ENCODE measurements around the gene ZBTB7C.

The ZBTB7C gene

GRCh38 chr18:47987388-47987699 lies 421.8 kb downstream of the ZBTB7C start:
- TF ChIP-seq CTCF (IDR thresholded peaks at IDR 0.05): no peak

- TF ChIP-seq CTCF (IDR thresholded peaks at IDR 0.05): no peak
These were observed 422.4 kb downstream of the ZBTB7C start for GRCh38 chr18:47986620-47987387.

- no peak for TF ChIP-seq CTCF (IDR thresholded peaks at IDR 0.05)
These were observed 423.3 kb downstream of the ZBTB7C start for GRCh38 chr18:47985866-47986265.

- no peak for TF ChIP-seq CTCF (IDR thresholded peaks at IDR 0.05)
These were observed 424.2 kb downstream of the ZBTB7C start for GRCh38 chr18:47984991-47985390.

- TF ChIP-seq CTCF (IDR thresholded peaks at IDR 0.05): no peak
These were observed 425.2 kb downstream of the ZBTB7C start for GRCh38 chr18:47983946-47984345.

GRCh38 chr18:47983055-47983454 lies 426.1 kb downstream of the ZBTB7C start:
- TF ChIP-seq CTCF (IDR thresholded peaks at IDR 0.05): no peak

GRCh38 chr18:47981830-47982229 lies 427.4 kb downstream of the ZBTB7C start:
- TF ChIP-seq CTCF (IDR thresholded peaks at IDR 0.05): no peak

- no peak for TF ChIP-seq CTCF (IDR thresholded peaks at IDR 0.05)
These were observed 427.9 kb downstream of the ZBTB7C start for GRCh38 chr18:47981320-47981719.

Data from LNCAP (cell line).